SK-N-SH (cell line): ENCODE measurements around the gene ATP11A. TPM values are rescaled to one million over a fixed set of nuclear protein-coding genes. Genes with fewer than 3 reads are reported as not detected.

Source experiments
- CTCF ChIA-PET: fragments of 300-600, 350-600 bp; formaldehyde crosslinking; extraction: SDS; loops from one replicate; lab custom pipeline; 2021; lab: Yijun Ruan, JAX
- POLR2A ChIA-PET: fragments of 350-600 bp; sonication (Branson Sonifier 250); formaldehyde crosslinking; extraction: SDS; loops from one replicate; lab custom pipeline; 2020; ENCODE audit warnings: antibody characterized with exemption, inconsistent platforms; lab: Yijun Ruan, JAX
- DNase-seq: peaks from one replicate; pipeline ENCODE4 v3.0.0; 2012
- H2AFZ ChIP-seq: fragments of 200-600 bp; sonication (generic); 2 replicates; pipeline ENCODE4 v1.8.1; 2016; ENCODE audit warnings: antibody characterized with exemption, mild to moderate bottlenecking, low read depth
- H3F3A ChIP-seq: fragments of 200-600 bp; sonication (generic); replicated peaks from 2 replicates; pipeline ENCODE3; 2016; ENCODE audit warnings: antibody characterized with exemption, mild to moderate bottlenecking; ENCODE audit not compliant: insufficient read depth
- H3K27ac ChIP-seq, 2 experiments: fragments of 200-500 bp in 1 of 2; fragments of 200-600 bp in 1 of 2; sonication (Bioruptor generic) in 1 of 2; sonication (generic), shearing (Covaris generic) in 1 of 2; 2 replicates each; pipeline versions ENCODE4 v1.5.1 to v1.6.1; 2014 to 2016; ENCODE audit warnings: low read depth in 2 of 2, inconsistent platforms in 1 of 2, low read length in 1 of 2, mild to moderate bottlenecking in 1 of 2, mixed read lengths in 1 of 2
- H3K27me3 ChIP-seq: fragments of 200-600 bp; sonication (generic), shearing (Covaris generic); 2 replicates; pipeline ENCODE4 v1.6.1; 2016; ENCODE audit warnings: mixed run types; ENCODE audit not compliant: insufficient read depth
- H3K36me3 ChIP-seq, 2 experiments: fragments of 200-500 bp in 1 of 2; fragments of 200-600 bp in 1 of 2; sonication (Bioruptor generic) in 1 of 2; sonication (generic) in 1 of 2; replicated peaks in 1 of 2; 2 replicates each; pipeline versions ENCODE3 to v1.5.1; 2014 to 2016; ENCODE audit warnings: low read length in 1 of 2, mild to moderate bottlenecking in 1 of 2; ENCODE audit not compliant: insufficient read depth in 2 of 2, control insufficient read depth in 1 of 2
- H3K4me1 ChIP-seq, 2 experiments: fragments of 200-500 bp in 1 of 2; fragments of 200-600 bp in 1 of 2; sonication (Bioruptor generic) in 1 of 2; sonication (generic), shearing (Covaris generic) in 1 of 2; 2 replicates each; pipeline versions ENCODE4 v1.5.1 to v1.6.1; 2014 to 2016; ENCODE audit warnings: low read depth in 1 of 2, low read length in 1 of 2, mixed run types in 1 of 2; ENCODE audit not compliant: insufficient read depth in 2 of 2, control insufficient read depth in 1 of 2
- H3K4me2 ChIP-seq: fragments of 200-600 bp; sonication (generic), shearing (Covaris generic); 2 replicates; pipeline ENCODE4 v1.6.1; 2017; ENCODE audit warnings: mixed run types
- H3K4me3 ChIP-seq, 2 experiments: fragments of 200-500 bp in 1 of 2; fragments of 200-600 bp in 1 of 2; sonication (Bioruptor generic) in 1 of 2; sonication (generic), shearing (Covaris generic) in 1 of 2; 2 replicates each; pipeline versions ENCODE4 v1.5.1 to v1.8.1; 2014 to 2016; ENCODE audit warnings: low read depth in 2 of 2, inconsistent platforms in 1 of 2, low read length in 1 of 2, mild to moderate bottlenecking in 1 of 2, mixed read lengths in 1 of 2, moderate library complexity in 1 of 2
- H3K79me2 ChIP-seq: fragments of 200-600 bp; sonication (generic); 2 replicates; pipeline ENCODE4 v1.8.1; 2017; ENCODE audit warnings: mild to moderate bottlenecking; ENCODE audit not compliant: insufficient read depth
- H3K9ac ChIP-seq: fragments of 200-600 bp; sonication (generic); 2 replicates; pipeline ENCODE4 v1.6.1; 2017; ENCODE audit warnings: mixed run types
- H3K9me2 ChIP-seq: fragments of 200-600 bp; sonication (generic); 2 replicates; pipeline ENCODE4 v1.6.1; 2017; ENCODE audit warnings: mixed run types
- H3K9me3 ChIP-seq: fragments of 200-600 bp; sonication (generic); 2 replicates; pipeline ENCODE4 v1.6.1; 2017; ENCODE audit warnings: mixed run types, mild to moderate bottlenecking, moderate library complexity
- H4K20me1 ChIP-seq: fragments of 200-600 bp; sonication (generic); 2 replicates; pipeline ENCODE4 v1.6.1; 2017; ENCODE audit warnings: mild to moderate bottlenecking, mixed run types; ENCODE audit not compliant: insufficient read depth
- CTCF ChIP-seq: fragments of 200-600 bp; sonication (generic); IDR thresholded peaks from 2 replicates; pipeline ENCODE4 v1.6.1; 2017; ENCODE audit warnings: antibody characterized with exemption, mild to moderate bottlenecking, moderate library complexity
- ELF1 ChIP-seq: IDR thresholded peaks from 2 replicates; pipeline ENCODE4 v1.4.0; 2012
- EP300 ChIP-seq, 2 experiments: IDR thresholded peaks; 2 replicates each; pipeline versions ENCODE4 v1.4.0 to v1.6.1; 2012; ENCODE audit warnings: borderline replicate concordance in 1 of 2, low read depth in 1 of 2, low read length in 1 of 2
- EZH2phosphoT487 ChIP-seq: fragments of 200-600 bp; sonication (generic); IDR thresholded peaks from 2 replicates; pipeline ENCODE4 v1.6.1; 2017; ENCODE audit warnings: low read depth, mixed run types, mild to moderate bottlenecking, antibody characterized with exemption, moderate library complexity, borderline replicate concordance
- FOSL2 ChIP-seq: IDR thresholded peaks from 2 replicates; pipeline ENCODE4 v1.4.0; 2012; ENCODE audit warnings: low read depth, mild to moderate bottlenecking, moderate library complexity, borderline replicate concordance
- GABPA ChIP-seq: IDR thresholded peaks from 2 replicates; pipeline ENCODE4 v1.4.0; 2012; ENCODE audit warnings: low read depth, mild to moderate bottlenecking
- GATA2 ChIP-seq: sonication (generic); formaldehyde crosslinking; IDR thresholded peaks from 2 replicates; pipeline ENCODE4 v1.5.0; 2020; ENCODE audit warnings: mild to moderate bottlenecking, missing genetic modification reagents
- MXI1 ChIP-seq: IDR thresholded peaks from 2 replicates; pipeline ENCODE4 v1.6.1; 2012; ENCODE audit warnings: mild to moderate bottlenecking, low read depth, low read length, improper control_type of control experiment
- NRF1 ChIP-seq: IDR thresholded peaks from 2 replicates; pipeline ENCODE4 v1.6.1; 2012; ENCODE audit warnings: low read depth, mild to moderate bottlenecking, low read length
- PBX3 ChIP-seq: IDR thresholded peaks from 2 replicates; pipeline ENCODE4; 2012
- POLR2AphosphoS5 ChIP-seq: IDR thresholded peaks from 2 replicates; pipeline ENCODE4 v1.6.1; 2012; ENCODE audit warnings: low read depth, low read length
- RCOR1 ChIP-seq: fragments of 150-350 bp; IDR thresholded peaks from 2 replicates; pipeline ENCODE4 v1.6.1; 2017; ENCODE audit warnings: antibody characterized with exemption, low read length
- RXRA ChIP-seq: IDR thresholded peaks from 2 replicates; pipeline ENCODE4 v1.4.0; 2012; ENCODE audit warnings: low read depth, mild to moderate bottlenecking, borderline replicate concordance
- SMC3 ChIP-seq: IDR thresholded peaks from 2 replicates; pipeline ENCODE4 v1.6.1; 2012; ENCODE audit warnings: low read depth, low read length, improper control_type of control experiment
- TEAD4 ChIP-seq: IDR thresholded peaks from 2 replicates; pipeline ENCODE4 v1.4.0; 2012; ENCODE audit warnings: mild to moderate bottlenecking, borderline replicate concordance; ENCODE audit not compliant: insufficient read depth
- YY1 ChIP-seq: IDR thresholded peaks from 2 replicates; pipeline ENCODE4 v1.4.0; 2012; ENCODE audit warnings: low read depth, mild to moderate bottlenecking
- WGBS: methylation state at CpG from one replicate; pipeline ENCODE4 v1.1.6; 2017; ENCODE audit warnings: low lambda C conversion rate; 5-methylcytosine and 5-hydroxymethylcytosine counted together
- polyA plus RNA-seq, 3 experiments: library from polyadenylated mRNA; depleted of rRNA; stranded (reverse); fragments of >200 nt; gene quantifications; 2 replicates each; pipeline ENCODE4 v1.2.3, GENCODE V29; 2012
- TF ChIP-seq, protein P1 (sequence below): fragments of 150-350 bp; IDR thresholded peaks from 2 replicates; pipeline ENCODE4 v1.6.1; 2016; ENCODE audit warnings: mild to moderate bottlenecking, low read depth, low read length

Gene ATP11A
- polyA plus RNA-seq, 1 of the 3 experiments (the other 2 are of a cell fraction): 4.1 TPM

DNA sequence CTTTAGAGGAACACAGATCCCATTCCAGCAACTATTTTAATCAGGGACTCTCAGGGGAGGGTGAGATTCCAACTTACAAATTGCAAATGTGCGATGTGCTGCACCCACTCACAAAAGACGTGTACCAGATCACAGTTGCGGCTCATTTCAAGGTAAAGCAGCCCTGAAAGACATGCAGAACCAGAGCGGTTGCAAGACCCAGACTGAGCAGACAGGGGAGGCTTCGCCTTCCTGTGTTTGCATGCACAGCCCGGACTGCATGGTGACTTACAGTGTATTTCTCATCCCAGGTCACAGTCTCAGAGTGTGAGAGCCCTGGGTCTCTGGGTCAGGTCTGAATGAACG is 84.6 kb downstream of the ATP11A start:
- TF ChIP-seq RXRA: no peak
- TF ChIP-seq, protein P1, sequence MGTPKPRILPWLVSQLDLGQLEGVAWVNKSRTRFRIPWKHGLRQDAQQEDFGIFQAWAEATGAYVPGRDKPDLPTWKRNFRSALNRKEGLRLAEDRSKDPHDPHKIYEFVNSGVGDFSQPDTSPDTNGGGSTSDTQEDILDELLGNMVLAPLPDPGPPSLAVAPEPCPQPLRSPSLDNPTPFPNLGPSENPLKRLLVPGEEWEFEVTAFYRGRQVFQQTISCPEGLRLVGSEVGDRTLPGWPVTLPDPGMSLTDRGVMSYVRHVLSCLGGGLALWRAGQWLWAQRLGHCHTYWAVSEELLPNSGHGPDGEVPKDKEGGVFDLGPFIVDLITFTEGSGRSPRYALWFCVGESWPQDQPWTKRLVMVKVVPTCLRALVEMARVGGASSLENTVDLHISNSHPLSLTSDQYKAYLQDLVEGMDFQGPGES: no peak
- no peak for TF ChIP-seq ELF1
- TF ChIP-seq RCOR1: no peak
- TF ChIP-seq NRF1: no peak
- TF ChIP-seq POLR2AphosphoS5: no peak
- POLR2A ChIA-PET: no interaction called here
- no peaks in the 10 kb centered on the region for H4K20me1 ChIP-seq
- H3K4me3 ChIP-seq: no peak overlapping the region
- H3K4me2 ChIP-seq: no peak overlapping the region
- no peak overlapping the region for H3K27ac ChIP-seq
- CTCF ChIA-PET: interaction anchor here (0.6 kb wide), 1 partner anchor 86 kb away, joined by 3 read pairs; no protein-coding TSS in a partner anchor
- H3K9ac ChIP-seq: no peak overlapping the region
- H3F3A ChIP-seq: no peaks in the 10 kb centered on the region
- H3K9me3 ChIP-seq: no peaks in the 10 kb centered on the region
- no peak overlapping the region for H2AFZ ChIP-seq
- no peaks in the 10 kb centered on the region for H3K79me2 ChIP-seq
- WGBS: 96% methylated on average over 7 of the region's 7 CpGs
- H3K9me2 ChIP-seq: no peaks in the 10 kb centered on the region
- peaks cover 0 to 10% of the 10 kb centered on the region in 2 experiments; a peak in 1 of 4 replicates for H3K4me1 ChIP-seq
- H3K27me3 ChIP-seq: no peaks in the 10 kb centered on the region
- DNase-seq: no peak
- no peaks in the 10 kb centered on the region for H3K36me3 ChIP-seq

GRCh38 chr13:112774829-112775565 is 85.2 kb downstream of the ATP11A start:
- TF ChIP-seq PBX3: no peak
- no peak for TF ChIP-seq ELF1
- TF ChIP-seq EP300 (IDR thresholded peaks at IDR 0.05; ENCODE audit: borderline replicate concordance in 1 of 2, low read depth in 1 of 2, low read length in 1 of 2): no peak
- no peak for TF ChIP-seq MXI1
- no peak for TF ChIP-seq YY1
- TF ChIP-seq GATA2 (CRISPR knock-in tag): no peak
- TF ChIP-seq, protein P1: no peak
- TF ChIP-seq GABPA: no peak
- no peak for TF ChIP-seq RXRA
- no peak for TF ChIP-seq CTCF
- TF ChIP-seq TEAD4: no peak
- TF ChIP-seq SMC3: no peak
- TF ChIP-seq EZH2phosphoT487: no peak
- no peak for TF ChIP-seq FOSL2
- H3F3A ChIP-seq: no peaks in the 10 kb centered on the region
- no peak overlapping the region for H3K9ac ChIP-seq
- H3K4me2 ChIP-seq: no peak overlapping the region
- no peak overlapping the region for H3K27ac ChIP-seq
- ChIA-PET CTCF (interaction anchor here (0.6 kb wide), 1 partner anchor 86 kb away, joined by 3 read pairs; no protein-coding TSS in a partner anchor), POLR2A (no interaction called here)
- WGBS: 95% methylated on average over 30 of the region's 36 CpGs
- no peaks in the 10 kb centered on the region for H3K9me2 ChIP-seq
- no peaks in the 10 kb centered on the region for H3K79me2 ChIP-seq
- no peaks in the 10 kb centered on the region for H4K20me1 ChIP-seq
- no peak for DNase-seq
- peaks cover 0 to 10% of the 10 kb centered on the region in 2 experiments; a peak in 1 of 4 replicates for H3K4me1 ChIP-seq
- no peak overlapping the region for H3K4me3 ChIP-seq
- H3K9me3 ChIP-seq: no peaks in the 10 kb centered on the region
- H2AFZ ChIP-seq: no peak overlapping the region
- no peaks in the 10 kb centered on the region for H3K36me3 ChIP-seq
- no peaks in the 10 kb centered on the region for H3K27me3 ChIP-seq
